IgD-negative memory B cell (primary cell): ENCODE data around the gene HMSD. TPM values are rescaled to one million over a fixed set of nuclear protein-coding genes. Genes with fewer than 3 reads are reported as not detected.
"Not testable (repeated sequence)": the region's sequence is repeated elsewhere in the genome, so short reads cannot be mapped to it uniquely, and the experiment has no call there.

Experiments used
- H3K27ac Mint-ChIP-seq, 3 donors: one replicate each; pipeline ENCODE4 v1.8.0; 2020 to 2022; ENCODE audit warnings: mild to moderate bottlenecking in 3 of 3, mixed read lengths in 3 of 3, moderate library complexity in 1 of 3
- H3K27me3 Mint-ChIP-seq: one replicate; pipeline ENCODE4 v1.8.0; 2021; ENCODE audit warnings: mixed read lengths
- H3K36me3 Mint-ChIP-seq: one replicate; pipeline ENCODE4 v1.8.0; 2020; ENCODE audit warnings: mild to moderate bottlenecking, mixed read lengths
- H3K4me1 Mint-ChIP-seq, 3 donors: one replicate each; pipeline ENCODE4 v1.8.0; 2020 to 2022; ENCODE audit warnings: mixed read lengths in 3 of 3, mild to moderate bottlenecking in 1 of 3
- H3K4me3 Mint-ChIP-seq, 4 donors: one replicate each; pipeline ENCODE4 v1.8.0; 2020 to 2022; ENCODE audit warnings: mild to moderate bottlenecking in 4 of 4, mixed read lengths in 4 of 4, moderate library complexity in 3 of 4
- H3K9me3 Mint-ChIP-seq, 3 donors: one replicate each; pipeline ENCODE4 v1.8.0; 2020 to 2021; ENCODE audit warnings: mixed read lengths in 3 of 3, mild to moderate bottlenecking in 1 of 3
- polyA plus RNA-seq: library from polyadenylated mRNA; unstranded; fragments of 300-500 nt; fragmentation: Illumina TruSeq; gene quantifications from one replicate; pipeline ENCODE4 v1.2.3, GENCODE V29; 2021

The HMSD gene
- not detected for polyA plus RNA-seq

GRCh38 chr18:63949068-63949737, at the start of gene HMSD:
Gene HMSD (plus strand): TSS chr18:63949301. CDS start chr18:63953456, 4,155 bp downstream.
- Mint-ChIP-seq H3K4me3 (peak within 1 kb of the TSS; percentile 72 to 96 (median 84)), H3K36me3 (no peaks in the 10 kb centered on the region), H3K27me3 (peaks cover 5% of the 10 kb centered on the region), H3K9me3 (no peaks in the 10 kb centered on the region), H3K4me1 (peaks cover 18 to 20% (median 19%) of the 10 kb centered on the region in 3 donors), H3K27ac (peak within 1 kb of the TSS in 1 of 3 donors; percentile 13)

DNA sequence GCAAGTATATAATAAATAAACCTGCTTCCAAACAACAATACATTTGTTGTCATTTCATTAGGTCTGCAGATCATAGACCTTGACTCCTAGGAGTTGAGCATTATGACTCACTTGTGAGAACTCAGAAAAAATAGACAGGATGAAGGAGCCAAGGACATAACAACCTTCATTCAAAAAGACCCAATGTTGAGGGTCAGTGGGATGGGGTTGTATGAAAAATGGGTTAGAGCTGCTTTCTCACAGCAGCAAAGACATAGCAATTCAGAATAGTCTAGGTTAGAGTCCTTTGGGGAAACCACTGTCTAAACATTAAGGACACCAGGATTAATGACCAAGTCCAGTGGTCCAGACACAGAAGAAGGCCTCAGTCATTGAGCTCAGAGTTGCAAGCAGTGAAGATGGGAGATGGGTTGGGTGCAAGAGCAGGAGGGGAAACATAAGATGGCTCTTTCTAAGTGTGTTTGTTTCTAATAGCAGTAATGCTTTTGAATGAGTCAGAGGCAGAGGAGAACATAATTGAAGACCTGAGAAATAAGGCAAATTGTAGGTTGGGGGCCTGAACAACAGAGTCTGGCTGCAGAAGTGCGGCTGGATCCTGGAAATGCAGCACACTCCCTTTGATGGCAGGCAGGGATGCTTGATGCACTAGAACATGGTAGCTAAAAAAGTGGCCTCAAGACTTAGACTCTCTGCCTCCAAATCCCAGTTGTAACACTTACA, 45.1 kb upstream of the HMSD start:
- Mint-ChIP-seq H3K4me3 (no peak overlapping the region), H3K9me3 (no peaks in the 10 kb centered on the region), H3K4me1 (peaks cover 0 to 6% (median 2%) of the 10 kb centered on the region in 3 donors), H3K36me3 (no peaks in the 10 kb centered on the region), H3K27me3 (peaks cover 3% of the 10 kb centered on the region), H3K27ac (no peak overlapping the region)

DNA sequence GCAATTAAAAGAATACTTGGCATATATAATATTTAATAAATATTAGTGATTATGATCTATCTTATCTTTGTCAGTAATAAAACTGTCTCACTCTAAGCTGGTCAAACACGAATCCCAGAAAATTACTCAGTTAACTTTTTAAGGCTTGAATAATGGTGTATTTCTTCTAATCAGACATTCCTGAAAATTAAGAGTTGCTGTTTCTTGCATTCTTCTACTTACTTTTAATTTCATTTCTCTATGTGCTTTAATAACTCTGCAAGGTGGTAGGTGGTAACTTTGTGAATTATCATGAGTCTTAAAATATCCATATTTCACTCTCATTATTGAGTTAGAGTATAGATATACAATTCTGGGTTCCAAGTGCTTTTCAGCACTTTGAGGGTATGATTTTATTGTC, 44.4 kb upstream of the HMSD start:
- H3K36me3 Mint-ChIP-seq: no peaks in the 10 kb centered on the region
- H3K9me3 Mint-ChIP-seq: no peaks in the 10 kb centered on the region
- H3K4me1 Mint-ChIP-seq: peaks cover 0 to 6% (median 2%) of the 10 kb centered on the region in 3 donors
- H3K27ac Mint-ChIP-seq: no peak overlapping the region
- H3K27me3 Mint-ChIP-seq: peaks cover 3% of the 10 kb centered on the region
- no peak overlapping the region for H3K4me3 Mint-ChIP-seq

GRCh38 chr18:63905361-63905760, 43.7 kb upstream of the HMSD start:
- no peaks in the 10 kb centered on the region for H3K36me3 Mint-ChIP-seq
- H3K27ac Mint-ChIP-seq: no peak overlapping the region
- no peaks in the 10 kb centered on the region for H3K9me3 Mint-ChIP-seq
- peaks cover 0 to 6% (median 2%) of the 10 kb centered on the region in 3 donors for H3K4me1 Mint-ChIP-seq
- peaks cover 3% of the 10 kb centered on the region for H3K27me3 Mint-ChIP-seq
- H3K4me3 Mint-ChIP-seq: no peak overlapping the region

DNA sequence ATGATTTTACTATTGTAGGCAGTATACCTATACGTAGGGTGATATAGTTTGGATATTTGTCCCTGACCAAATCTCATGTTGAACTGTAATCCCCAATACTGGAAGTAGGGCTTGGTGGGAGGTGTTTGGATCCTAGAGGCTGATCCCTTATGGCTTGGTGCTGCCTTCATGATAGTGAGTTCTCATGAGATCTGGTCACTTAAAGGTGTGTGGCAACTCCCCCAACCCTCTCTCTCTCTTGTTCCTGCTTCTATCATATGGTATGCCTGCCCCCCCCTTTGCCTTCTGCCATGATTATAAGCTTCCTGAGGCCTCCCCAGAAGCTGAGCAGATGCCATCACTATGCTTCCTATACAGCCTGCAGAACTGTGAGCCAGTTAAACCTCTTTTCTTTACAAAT, 43.0 kb upstream of the HMSD start:
- Mint-ChIP-seq H3K36me3 (no peaks in the 10 kb centered on the region), H3K27ac (no peak overlapping the region), H3K4me1 (peaks cover 0 to 6% (median 2%) of the 10 kb centered on the region in 3 donors), H3K27me3 (peaks cover 3% of the 10 kb centered on the region), H3K9me3 (no peaks in the 10 kb centered on the region), H3K4me3 (no peak overlapping the region)

DNA sequence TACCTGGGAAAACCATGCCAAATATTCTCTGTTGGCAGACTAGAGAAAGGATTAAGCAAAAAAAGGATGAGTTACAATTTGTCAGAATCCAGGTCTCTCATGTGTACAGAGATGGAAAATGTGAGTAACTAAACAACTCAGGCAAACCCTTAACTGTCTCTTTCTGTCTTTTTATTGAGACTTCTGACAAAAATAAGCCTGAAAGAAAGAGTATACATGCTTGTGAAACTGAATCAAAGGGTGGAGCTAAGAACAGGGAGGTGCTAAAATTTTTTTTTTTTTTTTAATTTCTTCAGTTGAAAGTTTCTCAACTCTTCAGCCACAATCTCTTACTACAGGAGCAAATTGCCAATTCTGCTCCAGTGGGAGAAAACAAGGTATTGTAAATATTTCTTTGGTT, 41.4 kb upstream of the HMSD start, which contains the start of gene SERPINB10:
Gene SERPINB10 (plus strand): TSS at position 295 of the 400 bp plus-strand sequence. CDS start 7,553 bp downstream, outside the sequence.
- H3K27me3 Mint-ChIP-seq: peaks cover 3% of the 10 kb centered on the region
- no peak within 1 kb of the TSS for H3K4me3 Mint-ChIP-seq
- no peaks in the 10 kb centered on the region for H3K9me3 Mint-ChIP-seq
- no peak within 1 kb of the TSS for H3K27ac Mint-ChIP-seq
- H3K4me1 Mint-ChIP-seq: peaks cover 0 to 6% (median 2%) of the 10 kb centered on the region in 3 donors
- no peaks in the 10 kb centered on the region for H3K36me3 Mint-ChIP-seq

DNA sequence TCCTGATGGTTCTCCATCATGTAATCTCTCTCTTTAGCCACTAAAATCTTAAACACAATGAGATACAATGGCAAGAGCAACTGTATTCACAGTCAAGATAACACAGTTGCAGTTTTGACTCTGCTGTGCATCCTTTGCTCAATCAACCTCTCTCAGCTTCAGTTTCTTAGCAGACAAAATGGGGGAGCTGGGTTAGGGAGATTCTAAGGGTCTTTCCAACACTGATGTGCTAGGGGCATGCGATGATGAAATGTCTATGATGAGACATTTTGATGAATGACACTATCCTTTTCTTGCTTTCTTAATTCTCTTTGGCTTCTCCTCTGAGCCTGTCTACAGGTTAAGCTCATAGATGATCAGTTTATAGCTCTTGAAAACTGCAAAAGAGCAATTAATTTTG, 40.2 kb upstream of the HMSD start:
- Mint-ChIP-seq H3K36me3 (no peaks in the 10 kb centered on the region), H3K27ac (no peak overlapping the region), H3K4me3 (no peak overlapping the region), H3K4me1 (peaks cover 0 to 6% (median 2%) of the 10 kb centered on the region in 3 donors), H3K9me3 (no peaks in the 10 kb centered on the region), H3K27me3 (peaks cover 1% of the 10 kb centered on the region)

DNA sequence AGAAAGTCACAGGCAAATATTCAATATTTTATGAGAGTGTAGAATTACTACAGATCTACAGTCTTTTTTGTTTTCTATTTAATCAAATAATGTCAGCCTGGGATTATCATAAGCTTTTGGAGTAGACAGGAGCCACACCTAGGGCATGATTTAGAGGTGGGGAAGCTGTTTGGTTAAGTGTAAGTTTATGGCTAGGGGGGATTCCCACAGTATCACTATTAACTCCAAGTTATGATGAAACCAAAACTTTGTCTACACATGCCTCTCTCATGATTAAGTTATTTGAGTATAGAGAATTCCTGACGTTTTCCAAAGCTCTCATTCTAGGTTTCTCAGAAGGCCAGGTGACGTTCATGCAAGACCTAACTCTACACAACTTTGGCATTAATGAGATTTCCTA, 39.2 kb upstream of the HMSD start:
- Mint-ChIP-seq H3K4me3 (no peak overlapping the region), H3K4me1 (peaks cover 0 to 6% (median 2%) of the 10 kb centered on the region in 3 donors), H3K9me3 (no peaks in the 10 kb centered on the region), H3K27me3 (peaks cover 1% of the 10 kb centered on the region), H3K36me3 (no peaks in the 10 kb centered on the region), H3K27ac (peak overlapping the region in 1 of 3 donors; percentile 16)

GRCh38 chr18:63917817-63918216, 31.3 kb upstream of the HMSD start:
- Mint-ChIP-seq H3K4me3 (peak overlapping the region in 1 of 4 donors; percentile 41), H3K9me3 (no peaks in the 10 kb centered on the region), H3K4me1 (no peaks in the 10 kb centered on the region), H3K27ac (no peak overlapping the region), H3K27me3 (peaks cover 11% of the 10 kb centered on the region), H3K36me3 (no peaks in the 10 kb centered on the region)

- no peak overlapping the region for H3K4me3 Mint-ChIP-seq
- no peaks in the 10 kb centered on the region for H3K36me3 Mint-ChIP-seq
- H3K9me3 Mint-ChIP-seq: peaks cover 0 to 2% (median 0%) of the 10 kb centered on the region in 3 donors
- H3K4me1 Mint-ChIP-seq: no peaks in the 10 kb centered on the region
- peaks cover 17% of the 10 kb centered on the region for H3K27me3 Mint-ChIP-seq
- no peak overlapping the region for H3K27ac Mint-ChIP-seq
Measured at GRCh38 chr18:63922049-63922448, 27.1 kb upstream of the HMSD start.

DNA sequence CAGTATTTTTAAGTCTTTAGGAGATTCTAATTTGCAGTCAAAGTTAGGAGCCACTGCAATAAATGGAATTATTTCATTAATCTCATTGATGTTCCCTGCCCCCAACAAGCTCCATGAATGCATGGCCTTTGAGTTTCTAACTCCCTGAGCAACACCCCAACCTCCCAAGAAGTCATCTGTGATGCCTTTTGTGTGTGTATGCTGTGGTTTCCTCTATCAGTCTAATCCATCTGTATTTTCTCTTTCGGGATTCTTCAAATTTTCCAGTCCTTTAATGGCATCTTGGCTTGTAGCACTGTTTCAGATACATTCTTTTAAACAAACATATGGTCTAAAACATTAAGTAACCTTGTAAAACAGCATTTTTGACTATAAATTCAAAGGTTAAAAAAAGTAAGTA, 24.6 kb upstream of the HMSD start:
- Mint-ChIP-seq H3K4me3 (no peak overlapping the region), H3K36me3 (no peaks in the 10 kb centered on the region), H3K27ac (no peak overlapping the region), H3K4me1 (peaks cover 0 to 1% (median 0%) of the 10 kb centered on the region in 3 donors), H3K27me3 (peaks cover 6% of the 10 kb centered on the region), H3K9me3 (peaks cover 0 to 2% (median 0%) of the 10 kb centered on the region in 3 donors)

DNA sequence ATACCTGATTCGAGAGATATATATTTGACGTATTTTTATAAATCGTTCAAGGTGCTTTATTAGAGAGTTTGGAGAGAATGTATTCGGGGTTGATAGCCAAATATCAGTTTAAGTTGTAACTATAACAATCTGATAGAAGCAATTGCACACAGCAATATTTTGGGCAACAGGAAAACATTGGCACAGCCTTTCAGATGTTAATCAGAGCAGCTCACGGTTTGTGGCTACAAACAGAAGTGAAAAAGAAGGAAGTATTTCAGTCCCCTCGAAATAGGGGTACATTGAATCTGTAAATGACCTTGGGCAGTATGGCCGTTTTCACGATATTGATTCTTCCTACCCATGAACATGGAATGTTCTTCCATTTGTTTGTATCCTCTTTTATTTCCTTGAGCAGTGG, 20.8 kb upstream of the HMSD start:
- Mint-ChIP-seq H3K4me3 (no peak overlapping the region), H3K9me3 (peaks cover 0 to 2% (median 0%) of the 10 kb centered on the region in 3 donors), H3K36me3 (no peaks in the 10 kb centered on the region), H3K27me3 (peaks cover 6% of the 10 kb centered on the region), H3K27ac (no peak overlapping the region), H3K4me1 (peaks cover 0 to 1% (median 0%) of the 10 kb centered on the region in 3 donors)

GRCh38 chr18:63929369-63929768, 19.7 kb upstream of the HMSD start:
- H3K4me3 Mint-ChIP-seq, H3K36me3 Mint-ChIP-seq, H3K4me1 Mint-ChIP-seq, H3K27me3 Mint-ChIP-seq, H3K9me3 Mint-ChIP-seq, H3K27ac Mint-ChIP-seq: not testable (repeated sequence)

DNA sequence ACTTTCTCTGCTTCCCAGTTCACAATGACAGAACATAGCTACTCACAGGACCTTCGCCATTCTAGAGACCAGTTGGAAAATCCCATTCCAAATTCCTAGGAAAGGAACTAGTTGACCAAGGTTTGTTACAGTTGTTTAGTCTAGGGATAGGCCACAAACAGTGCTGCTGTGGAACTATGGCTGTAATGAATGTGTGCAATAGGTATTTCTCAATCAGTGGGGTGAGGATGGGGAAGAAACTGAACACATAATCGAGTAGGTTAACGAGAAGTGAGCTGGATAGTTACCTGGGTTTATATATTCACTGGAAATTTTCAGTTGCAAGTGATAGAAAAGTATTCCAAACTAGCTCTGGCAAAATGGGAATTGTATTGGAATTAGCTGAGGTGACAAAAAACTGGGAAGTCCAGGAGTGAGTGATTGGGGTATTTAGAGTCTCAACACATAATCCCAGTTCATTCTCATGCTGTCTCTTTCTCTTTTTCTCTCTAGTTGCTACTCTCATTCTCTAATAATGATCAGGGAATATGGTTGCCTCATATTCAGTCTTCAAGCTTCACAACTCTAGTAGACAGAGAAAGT, 18.2 kb upstream of the HMSD start:
- Mint-ChIP-seq H3K4me1 (peaks cover 0 to 1% (median 0%) of the 10 kb centered on the region in 3 donors), H3K36me3 (no peaks in the 10 kb centered on the region), H3K27me3 (peaks cover 2% of the 10 kb centered on the region), H3K4me3 (no peak overlapping the region), H3K9me3 (peaks cover 0 to 2% (median 0%) of the 10 kb centered on the region in 3 donors), H3K27ac (no peak overlapping the region)

- Mint-ChIP-seq H3K27me3 (peaks cover 4% of the 10 kb centered on the region), H3K4me3 (peak overlapping the region in 2 of 4 donors; percentile 86 to 89), H3K4me1 (peaks cover 3 to 6% (median 3%) of the 10 kb centered on the region in 3 donors), H3K27ac (no peak overlapping the region), H3K9me3 (no peaks in the 10 kb centered on the region), H3K36me3 (peaks cover 2% of the 10 kb centered on the region)
Measured at GRCh38 chr18:63936156-63936931, 12.8 kb upstream of the HMSD start.
